Omental fat pad (tissue), 4 donors: Measurements from ENCODE around the gene OGDH. TPM values are rescaled to one million over a fixed set of nuclear protein-coding genes. Genes with fewer than 3 reads are reported as not detected.

Experiments used
- ATAC-seq: fragments of 150-250 bp; one replicate; pipeline ENCODE4 v1.9.1; 2016; ENCODE audit warnings: mild to moderate bottlenecking, moderate library complexity; ENCODE audit not compliant: low FRiP score
- DNase-seq: peaks from one replicate; pipeline ENCODE4 v3.0.0-alpha.2; 2019; ENCODE audit warnings: low spot score
- total RNA-seq, 4 donors: library from RNA; depleted of rRNA; stranded (reverse); fragments of >200 nt; gene quantifications; one replicate each; pipeline ENCODE4 v1.1.0, GENCODE V29; 2016
- TF ChIP-seq, protein P1 (sequence below), 3 donors: fragments of 450-650 bp; IDR thresholded peaks; one replicate each; pipeline ENCODE4 v1.5.1; 2016 to 2017; ENCODE audit warnings: antibody characterized with exemption in 3 of 3, mild to moderate bottlenecking in 3 of 3, moderate library complexity in 2 of 3

OGDH gene
- total RNA-seq, 4 donors from 2014 or later, result 75.4 to 91.0 (median 82.0) TPM

DNA sequence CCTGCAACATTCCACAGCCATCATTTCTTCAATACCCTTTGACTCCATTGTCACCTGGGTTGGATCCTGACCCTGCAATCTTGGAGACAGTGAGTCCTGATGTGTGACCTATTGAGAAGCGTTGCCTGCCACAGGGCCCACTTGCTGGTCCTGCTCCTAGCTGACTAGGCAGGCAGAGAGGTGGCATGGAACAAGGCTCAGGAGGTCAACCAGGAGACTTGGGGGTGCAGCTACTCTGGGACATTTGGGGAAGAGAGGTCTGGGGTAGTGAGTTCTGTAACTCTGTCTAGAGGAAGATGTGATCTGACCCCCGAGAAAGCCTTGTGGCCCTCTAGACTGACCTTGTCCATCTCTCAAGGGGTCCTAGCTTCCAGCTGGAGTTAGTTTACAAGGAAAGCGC, 144.0 kb downstream of the OGDH start:
- ATAC-seq, result no peak
- TF ChIP-seq, protein P1, sequence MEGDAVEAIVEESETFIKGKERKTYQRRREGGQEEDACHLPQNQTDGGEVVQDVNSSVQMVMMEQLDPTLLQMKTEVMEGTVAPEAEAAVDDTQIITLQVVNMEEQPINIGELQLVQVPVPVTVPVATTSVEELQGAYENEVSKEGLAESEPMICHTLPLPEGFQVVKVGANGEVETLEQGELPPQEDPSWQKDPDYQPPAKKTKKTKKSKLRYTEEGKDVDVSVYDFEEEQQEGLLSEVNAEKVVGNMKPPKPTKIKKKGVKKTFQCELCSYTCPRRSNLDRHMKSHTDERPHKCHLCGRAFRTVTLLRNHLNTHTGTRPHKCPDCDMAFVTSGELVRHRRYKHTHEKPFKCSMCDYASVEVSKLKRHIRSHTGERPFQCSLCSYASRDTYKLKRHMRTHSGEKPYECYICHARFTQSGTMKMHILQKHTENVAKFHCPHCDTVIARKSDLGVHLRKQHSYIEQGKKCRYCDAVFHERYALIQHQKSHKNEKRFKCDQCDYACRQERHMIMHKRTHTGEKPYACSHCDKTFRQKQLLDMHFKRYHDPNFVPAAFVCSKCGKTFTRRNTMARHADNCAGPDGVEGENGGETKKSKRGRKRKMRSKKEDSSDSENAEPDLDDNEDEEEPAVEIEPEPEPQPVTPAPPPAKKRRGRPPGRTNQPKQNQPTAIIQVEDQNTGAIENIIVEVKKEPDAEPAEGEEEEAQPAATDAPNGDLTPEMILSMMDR (IDR thresholded peaks at IDR 0.05), result no peak
- DNase-seq, result no peak

DNA sequence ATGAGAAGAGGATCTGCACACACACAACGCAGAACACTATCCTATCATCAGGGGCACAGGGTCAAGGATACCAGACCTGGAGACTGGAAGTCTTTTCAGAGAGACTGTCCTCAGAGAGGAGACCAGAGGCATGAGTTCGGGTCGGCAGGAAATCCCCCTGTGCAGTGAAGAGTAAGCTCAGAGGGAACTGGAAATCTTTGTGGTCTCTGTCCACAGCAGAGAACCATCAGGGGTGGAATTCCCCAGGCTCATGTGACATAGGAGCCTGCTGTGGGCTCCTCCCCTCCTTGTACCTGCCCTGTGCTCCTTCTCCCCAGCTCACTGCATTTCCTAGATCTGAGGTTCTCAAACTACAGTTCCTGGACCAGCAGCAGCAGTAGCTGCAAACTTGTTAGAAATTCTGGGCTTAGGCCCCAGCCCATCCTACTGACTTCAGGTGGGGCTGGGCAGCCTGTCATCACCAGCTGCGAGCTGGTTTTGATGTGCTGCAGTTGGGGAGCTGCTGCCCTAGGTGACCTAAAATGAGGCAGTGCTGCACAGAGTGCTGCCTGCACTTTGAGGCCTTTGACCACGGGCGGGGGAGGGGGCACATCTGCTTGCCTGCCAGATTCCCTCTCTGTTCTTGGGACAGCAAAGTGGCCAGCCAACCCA, 144.6 kb downstream of the OGDH start:
- TF ChIP-seq, protein P1 (IDR thresholded peaks at IDR 0.05), result no peak

DNA sequence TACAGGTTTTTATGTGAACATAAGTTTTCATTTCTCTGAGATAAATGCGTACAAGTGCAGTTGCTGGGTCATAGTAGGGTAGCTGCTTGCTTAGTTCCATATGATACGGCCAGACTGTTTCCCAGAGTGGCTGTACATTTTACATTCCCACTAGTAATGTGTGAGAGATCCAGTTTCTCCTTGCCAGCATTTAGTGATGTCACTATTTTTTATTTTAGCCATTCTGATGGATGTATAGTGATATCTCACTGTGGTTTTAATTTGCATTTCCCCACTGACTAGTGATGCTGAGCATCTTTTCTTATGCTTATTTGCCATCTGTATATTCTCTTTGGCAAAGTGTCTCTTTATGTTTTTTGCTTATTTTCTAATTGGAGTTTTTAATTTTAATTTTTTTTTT, 146.4 kb downstream of the OGDH start:
- TF ChIP-seq, protein P1 (IDR thresholded peaks at IDR 0.05), result no peak
- ATAC-seq (no peak), DNase-seq (no peak)

More for the DNA sequence above, 144.6 kb downstream of the OGDH start:
- ATAC-seq, result no peak
- no peak for DNase-seq

DNA sequence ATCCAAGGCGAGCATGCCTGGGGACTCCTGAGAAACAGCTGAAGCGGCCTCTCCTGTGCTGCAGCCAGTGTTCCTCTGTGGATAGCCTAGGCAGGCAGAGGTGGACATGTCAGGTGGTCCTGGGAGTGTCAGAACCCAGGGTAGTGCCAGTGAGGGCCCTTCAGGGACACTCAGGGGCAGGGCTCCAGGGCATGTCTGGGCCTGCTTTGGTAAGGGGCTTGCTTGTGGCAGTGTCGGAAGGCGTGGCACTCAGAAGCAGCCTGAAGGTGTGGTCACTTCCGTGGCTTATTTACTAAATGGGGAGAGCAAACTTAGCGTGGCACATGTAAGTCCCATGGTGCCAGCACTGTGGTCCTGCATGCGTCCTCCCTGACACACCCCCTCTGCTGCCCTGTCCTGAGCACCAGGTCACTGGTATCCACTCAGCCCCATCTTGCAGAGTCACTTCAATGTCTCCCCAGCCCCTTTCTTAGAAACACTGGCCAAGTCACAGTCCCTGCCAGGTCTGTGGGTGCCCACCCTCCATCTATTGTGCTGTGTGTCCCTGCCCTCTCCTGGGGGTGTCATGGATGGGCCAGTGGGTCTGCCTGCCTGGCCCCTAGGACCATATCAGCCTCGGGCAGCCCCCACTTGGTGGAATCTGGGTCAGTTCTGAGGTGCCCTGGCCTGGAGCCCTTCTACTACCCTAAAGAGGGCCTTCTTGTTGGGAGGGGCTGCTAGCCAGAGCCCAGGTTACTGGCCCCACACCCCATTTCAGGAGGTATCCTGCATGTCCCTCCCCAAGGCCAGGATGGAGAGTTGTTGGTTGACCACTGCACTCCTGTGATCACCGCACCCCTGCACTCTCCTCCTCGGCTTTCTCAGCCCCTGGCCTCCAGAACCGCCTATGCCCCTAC, 148.6 kb downstream of the OGDH start:
- DNase-seq (no peak), ATAC-seq (peak; percentile 19)
- TF ChIP-seq, protein P1 (IDR thresholded peaks at IDR 0.05), result no peak

DNA sequence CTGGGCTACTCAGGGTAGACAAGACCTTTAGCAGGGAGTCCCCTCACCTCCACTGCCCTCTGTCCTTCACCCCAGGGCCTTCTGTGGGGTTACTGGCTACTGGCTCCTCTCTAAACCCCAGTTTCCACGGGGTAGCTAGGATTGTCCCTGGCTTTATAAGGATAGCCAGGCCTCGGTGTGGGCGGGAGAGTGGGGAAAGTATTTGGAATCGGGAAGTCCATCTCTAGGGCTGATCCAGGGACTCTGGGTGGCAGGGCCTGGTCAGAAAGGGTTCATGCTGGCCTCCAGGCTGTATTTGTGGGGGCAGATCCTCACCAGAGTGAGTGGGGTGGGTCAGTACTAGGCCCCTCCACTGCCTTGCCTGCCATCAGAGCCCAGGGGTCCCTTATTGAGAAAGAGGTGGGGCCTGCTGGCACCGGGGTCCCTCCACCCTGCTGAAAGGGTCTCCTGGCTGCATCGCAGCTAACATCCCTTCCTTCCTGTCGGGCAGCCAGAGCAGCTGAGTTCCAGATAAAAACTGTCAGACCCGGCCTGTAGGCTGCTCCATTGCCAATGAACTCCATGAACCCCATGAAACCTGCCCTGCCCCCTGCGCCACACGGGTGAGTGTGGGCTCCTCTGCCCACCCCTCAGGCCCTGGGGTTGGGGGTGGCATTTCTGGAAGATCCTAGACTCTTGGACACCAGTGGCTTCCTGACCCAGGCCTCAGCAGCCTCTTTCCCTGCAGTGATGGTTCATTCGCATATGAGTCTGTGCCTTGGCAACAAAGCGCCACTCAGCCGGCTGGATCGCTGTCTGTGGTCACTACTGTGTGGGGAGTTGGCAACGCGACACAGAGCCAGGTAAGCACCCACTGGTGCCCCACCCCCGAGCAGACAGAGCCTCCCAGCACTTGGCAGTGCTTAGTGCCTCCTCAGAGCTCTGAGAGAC, 149.5 kb downstream of the OGDH start:
- ATAC-seq (no peak), DNase-seq (no peak)
- TF ChIP-seq, protein P1 (IDR thresholded peaks at IDR 0.05), result no peak

DNA sequence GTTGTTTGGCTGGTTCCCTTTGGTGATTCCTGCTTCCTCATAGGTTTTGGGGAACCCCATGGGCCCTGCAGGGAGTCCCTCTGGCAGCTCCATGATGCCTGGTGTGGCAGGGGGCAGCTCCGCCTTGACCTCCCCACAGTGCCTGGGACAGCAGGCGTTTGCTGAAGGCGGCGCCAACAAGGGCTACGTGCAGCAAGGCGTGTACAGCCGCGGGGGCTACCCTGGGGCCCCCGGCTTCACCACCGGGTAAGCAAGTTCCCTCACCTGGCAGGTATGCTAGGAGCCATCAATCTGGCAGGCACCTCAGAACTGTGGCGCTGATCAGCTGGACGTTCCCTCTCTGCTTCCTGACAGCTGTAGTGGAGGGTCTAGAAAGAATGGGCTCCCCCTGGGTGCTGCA, 150.5 kb downstream of the OGDH start:
- DNase-seq, result no peak
- ATAC-seq, result no peak
- TF ChIP-seq, protein P1 (IDR thresholded peaks at IDR 0.05), result no peak
